Esophagus squamous epithelium (tissue), 4 donors: Measurements from ENCODE around the gene PPY.

ENCODE experiments used
- CTCF ChIP-seq, 6 experiments: fragments of 450-650 bp in 4 of 6; fragments of 200-600 bp in 2 of 6; sonication (generic) in 2 of 6; IDR thresholded peaks; one replicate each; pipeline ENCODE4 v1.5.1; 2016 to 2019; ENCODE audit warnings: antibody characterized with exemption in 6 of 6, mild to moderate bottlenecking in 4 of 6, moderate library complexity in 4 of 6
- POLR2A ChIP-seq, 4 donors: fragments of 450-650 bp; IDR thresholded peaks; one replicate each; pipeline ENCODE4 v1.6.1; 2017; ENCODE audit warnings: antibody characterized with exemption in 4 of 4, mild to moderate bottlenecking in 4 of 4, moderate library complexity in 3 of 4

GRCh38 chr17:43939886-43940285, 2.4 kb downstream of the PPY start:
- TF ChIP-seq CTCF (IDR thresholded peaks at IDR 0.05) (no peak), POLR2A (IDR thresholded peaks at IDR 0.05) (no peak)
